ENCODE results near the gene RCN2. TPM values are rescaled to one million over a fixed set of nuclear protein-coding genes. Genes with fewer than 3 reads are reported as not detected.

The RCN2 gene
- total and polyA plus RNA-seq, 2 experiments from 2014 or later = 68.4 to 150 TPM

GRCh38 chr15:76973362-76973743, 41.8 kb downstream of the RCN2 start:
- Histone ChIP-seq H3K4me3 (no peak overlapping the region), H3K9me3 (ENCODE audit: low read depth) (no peaks in the 10 kb centered on the region), H3K27me3 (no peaks in the 10 kb centered on the region), H3K36me3 (no peaks in the 10 kb centered on the region), H3K27ac (no peak overlapping the region), H3K4me1 (ENCODE audit: low read depth) (no peaks in the 10 kb centered on the region)
- peak; percentile 51 to 72 for DNase-seq (ENCODE audit: low read depth in 1 of 2, low spot score in 1 of 2)
- TF ChIP-seq, protein P1, sequence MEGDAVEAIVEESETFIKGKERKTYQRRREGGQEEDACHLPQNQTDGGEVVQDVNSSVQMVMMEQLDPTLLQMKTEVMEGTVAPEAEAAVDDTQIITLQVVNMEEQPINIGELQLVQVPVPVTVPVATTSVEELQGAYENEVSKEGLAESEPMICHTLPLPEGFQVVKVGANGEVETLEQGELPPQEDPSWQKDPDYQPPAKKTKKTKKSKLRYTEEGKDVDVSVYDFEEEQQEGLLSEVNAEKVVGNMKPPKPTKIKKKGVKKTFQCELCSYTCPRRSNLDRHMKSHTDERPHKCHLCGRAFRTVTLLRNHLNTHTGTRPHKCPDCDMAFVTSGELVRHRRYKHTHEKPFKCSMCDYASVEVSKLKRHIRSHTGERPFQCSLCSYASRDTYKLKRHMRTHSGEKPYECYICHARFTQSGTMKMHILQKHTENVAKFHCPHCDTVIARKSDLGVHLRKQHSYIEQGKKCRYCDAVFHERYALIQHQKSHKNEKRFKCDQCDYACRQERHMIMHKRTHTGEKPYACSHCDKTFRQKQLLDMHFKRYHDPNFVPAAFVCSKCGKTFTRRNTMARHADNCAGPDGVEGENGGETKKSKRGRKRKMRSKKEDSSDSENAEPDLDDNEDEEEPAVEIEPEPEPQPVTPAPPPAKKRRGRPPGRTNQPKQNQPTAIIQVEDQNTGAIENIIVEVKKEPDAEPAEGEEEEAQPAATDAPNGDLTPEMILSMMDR (IDR thresholded peaks at IDR 0.05; ENCODE audit: low read depth, low read length) = peak; percentile 78

DNA sequence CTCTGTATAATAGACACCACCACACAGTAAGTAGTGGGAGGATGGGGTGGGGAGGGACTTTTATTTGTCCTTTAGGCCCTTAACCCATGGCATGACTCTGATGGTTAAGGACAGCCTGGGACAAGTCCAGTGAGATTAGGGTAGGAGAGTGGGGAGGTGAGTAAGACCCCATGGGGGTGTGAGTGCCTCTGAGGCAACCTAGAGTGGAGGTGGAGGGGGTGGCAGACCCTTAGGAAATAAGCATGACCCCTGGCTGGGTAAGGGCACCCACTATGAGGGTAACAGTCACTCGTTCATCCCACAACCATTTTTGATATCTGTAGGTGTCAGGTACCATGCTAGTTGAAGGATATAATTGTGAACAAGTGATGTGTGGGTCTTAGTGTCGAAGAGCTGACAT, 42.4 kb downstream of the RCN2 start:
- DNase-seq (ENCODE audit: low read depth in 1 of 2, low spot score in 1 of 2) = no peak
- no peaks in the 10 kb centered on the region for H3K9me3 ChIP-seq (ENCODE audit: low read depth)
- no peaks in the 10 kb centered on the region for H3K27me3 ChIP-seq
- TF ChIP-seq, protein P1 (IDR thresholded peaks at IDR 0.05; ENCODE audit: low read depth, low read length) = no peak
- H3K4me1 ChIP-seq (ENCODE audit: low read depth) = no peaks in the 10 kb centered on the region
- no peak overlapping the region for H3K4me3 ChIP-seq
- no peaks in the 10 kb centered on the region for H3K36me3 ChIP-seq
- no peak overlapping the region for H3K27ac ChIP-seq

DNA sequence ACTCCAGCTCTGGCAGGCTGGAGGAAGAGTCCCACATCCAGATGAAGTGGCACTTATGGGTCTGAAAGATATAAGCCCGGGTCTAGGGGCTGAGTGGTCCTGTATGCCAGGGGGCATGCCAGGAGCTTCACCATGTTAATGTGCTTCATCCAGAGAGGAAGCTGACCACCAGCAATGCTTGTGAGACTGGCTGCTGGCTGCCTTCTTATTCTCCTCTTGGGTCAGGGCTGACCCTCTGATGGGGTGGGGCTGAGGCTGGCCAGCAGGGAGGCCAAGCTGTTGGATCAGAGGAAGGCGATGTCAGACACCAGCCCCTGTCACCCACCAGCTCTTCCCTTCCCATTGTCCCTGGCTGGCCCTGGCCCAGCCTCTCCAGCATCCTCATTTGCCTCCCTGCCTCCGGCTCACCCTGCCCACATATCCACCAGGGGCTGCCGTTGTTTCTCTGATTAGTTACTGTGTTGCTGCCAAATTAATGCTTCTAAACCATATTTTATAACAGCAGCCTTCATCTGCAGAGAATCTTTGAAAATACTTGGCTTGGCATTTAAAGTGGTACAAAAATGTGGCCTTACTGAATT, 43.0 kb downstream of the RCN2 start:
- Histone ChIP-seq H3K4me3 (no peak overlapping the region), H3K9me3 (ENCODE audit: low read depth) (no peaks in the 10 kb centered on the region), H3K4me1 (ENCODE audit: low read depth) (no peaks in the 10 kb centered on the region), H3K36me3 (no peaks in the 10 kb centered on the region), H3K27me3 (no peaks in the 10 kb centered on the region), H3K27ac (no peak overlapping the region)
- DNase-seq (ENCODE audit: low read depth in 1 of 2, low spot score in 1 of 2) = no peak
- TF ChIP-seq, protein P1 (IDR thresholded peaks at IDR 0.05; ENCODE audit: low read depth, low read length) = no peak

DNA sequence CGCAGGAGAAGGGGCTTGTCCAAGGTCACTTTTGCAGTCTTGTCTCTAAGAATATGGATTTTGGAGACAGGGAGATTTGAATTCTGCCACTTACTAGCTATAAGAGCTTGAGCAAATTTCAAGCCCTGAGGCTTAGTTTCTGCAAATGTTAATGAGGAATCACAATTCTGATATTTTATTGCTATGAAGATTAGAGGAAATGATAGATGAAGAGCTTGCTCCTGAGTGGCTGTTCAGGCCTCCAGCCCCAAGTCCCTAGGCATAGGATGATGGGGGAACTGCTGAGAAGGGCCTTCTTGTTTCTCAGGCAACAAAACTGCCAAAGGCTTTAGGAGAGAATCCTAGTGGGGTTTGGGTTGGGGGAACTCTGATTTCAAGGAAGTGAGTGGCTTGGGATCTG, 44.6 kb downstream of the RCN2 start:
- H3K4me3 ChIP-seq = no peak overlapping the region
- TF ChIP-seq, protein P1 (IDR thresholded peaks at IDR 0.05; ENCODE audit: low read depth, low read length) = no peak
- no peaks in the 10 kb centered on the region for H3K4me1 ChIP-seq (ENCODE audit: low read depth)
- no peaks in the 10 kb centered on the region for H3K36me3 ChIP-seq
- no peaks in the 10 kb centered on the region for H3K9me3 ChIP-seq (ENCODE audit: low read depth)
- no peak overlapping the region for H3K27ac ChIP-seq
- no peak for DNase-seq (ENCODE audit: low read depth in 1 of 2, low spot score in 1 of 2)
- no peaks in the 10 kb centered on the region for H3K27me3 ChIP-seq

DNA sequence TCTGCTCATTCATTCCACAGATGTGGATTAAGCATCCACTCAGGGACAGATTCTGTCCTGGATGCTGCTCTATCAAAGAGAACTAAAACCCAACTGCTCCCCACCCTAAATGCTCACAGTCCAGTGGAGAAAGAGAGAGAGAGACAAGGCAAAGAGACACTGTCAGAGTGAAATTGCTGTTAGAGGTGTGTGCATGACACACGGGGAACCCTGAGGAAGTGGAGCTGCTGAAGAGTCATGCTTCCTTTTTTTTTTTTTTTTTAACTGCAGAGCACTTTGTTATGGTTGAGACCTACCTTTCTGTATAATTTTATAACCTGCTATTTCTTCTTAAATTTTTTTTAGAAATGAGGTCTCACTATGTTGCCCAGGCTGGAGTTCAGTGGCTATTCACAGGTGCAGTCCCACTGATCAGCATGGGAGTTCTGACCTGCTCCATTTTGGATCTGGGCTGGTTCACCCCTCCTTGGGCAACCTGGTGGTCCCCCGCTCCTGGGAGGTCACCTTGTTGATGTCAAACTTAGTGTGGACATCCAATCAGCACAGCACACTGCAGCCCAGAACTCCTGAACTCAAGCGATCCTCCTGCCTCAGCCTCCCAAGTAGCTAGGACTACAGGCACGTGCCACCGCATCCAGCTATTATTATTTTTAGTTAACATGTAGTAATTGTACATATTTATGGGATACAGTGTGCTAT, 45.2 kb downstream of the RCN2 start:
- H3K27me3 ChIP-seq = no peaks in the 10 kb centered on the region
- no peak overlapping the region for H3K27ac ChIP-seq
- TF ChIP-seq, protein P1 (IDR thresholded peaks at IDR 0.05; ENCODE audit: low read depth, low read length) = no peak
- H3K9me3 ChIP-seq (ENCODE audit: low read depth) = no peaks in the 10 kb centered on the region
- no peaks in the 10 kb centered on the region for H3K4me1 ChIP-seq (ENCODE audit: low read depth)
- H3K36me3 ChIP-seq = no peaks in the 10 kb centered on the region
- no peak overlapping the region for H3K4me3 ChIP-seq
- DNase-seq (ENCODE audit: low read depth in 1 of 2, low spot score in 1 of 2) = no peak
